Neutrophil (primary cell): ENCODE results near the gene MRGPRX1.
"Not testable (repeated sequence)": the region's sequence is repeated elsewhere in the genome, so short reads cannot be mapped to it uniquely, and the experiment has no call there.

Experiments
- H3K27ac ChIP-seq: fragments of 200-600 bp; sonication (generic); 2 replicates; pipeline ENCODE4 v1.5.1; 2016; ENCODE audit warnings: mild to moderate bottlenecking, moderate library complexity
- H3K27me3 ChIP-seq: fragments of 200-600 bp; sonication (generic); 2 replicates; pipeline ENCODE4 v1.6.0; 2016; ENCODE audit warnings: mild to moderate bottlenecking
- H3K36me3 ChIP-seq: fragments of 200-600 bp; sonication (generic); 2 replicates; pipeline ENCODE4 v1.5.1; 2017
- H3K4me1 ChIP-seq, 2 experiments: fragments of 200-600 bp in 1 of 2; sonication (generic) in 1 of 2; 1 replicate in 1 of 2; 2 replicates in 1 of 2; pipeline versions ENCODE4 v1.5.1 to v1.6.1; 2013 to 2016; ENCODE audit warnings: low read depth in 1 of 2, low read length in 1 of 2, mild to moderate bottlenecking in 1 of 2, moderate library complexity in 1 of 2; ENCODE audit not compliant: control insufficient read depth in 1 of 2, insufficient read depth in 1 of 2
- H3K4me3 ChIP-seq, 2 experiments: fragments of 200-600 bp in 1 of 2; sonication (generic) in 1 of 2; 1 replicate in 1 of 2; 2 replicates in 1 of 2; pipeline ENCODE4 v1.5.1; 2013 to 2016; ENCODE audit warnings: low read depth in 1 of 2, low read length in 1 of 2, mild to moderate bottlenecking in 1 of 2, moderate library complexity in 1 of 2
- H3K9me3 ChIP-seq: fragments of 200-600 bp; sonication (generic); 2 replicates; pipeline ENCODE4 v1.5.1; 2016
- CTCF ChIP-seq: fragments of 200-600 bp; sonication (generic); IDR thresholded peaks from 2 replicates; pipeline ENCODE4 v1.5.1; 2016; ENCODE audit warnings: antibody characterized with exemption

Gene MRGPRX1

GRCh38 chr11:18934195-18934814 lies 4.9 kb downstream of the MRGPRX1 start:
- no peak for TF ChIP-seq CTCF

GRCh38 chr11:18927550-18928322 lies 11.5 kb downstream of the MRGPRX1 start:
- Histone ChIP-seq H3K4me1 (no peaks in the 10 kb centered on the region), H3K36me3 (no peaks in the 10 kb centered on the region), H3K27ac (no peak overlapping the region), H3K4me3 (no peak overlapping the region), H3K9me3 (no peaks in the 10 kb centered on the region), H3K27me3 (no peaks in the 10 kb centered on the region)
- TF ChIP-seq CTCF = no peak

More at GRCh38 chr11:18934195-18934814, 4.9 kb downstream of the MRGPRX1 start:
- H3K4me1 ChIP-seq = no peaks in the 10 kb centered on the region
- H3K27me3 ChIP-seq = peaks cover 8% of the 10 kb centered on the region
- H3K4me3 ChIP-seq = no peak overlapping the region
- no peak overlapping the region for H3K27ac ChIP-seq
- H3K36me3 ChIP-seq = no peaks in the 10 kb centered on the region
- H3K9me3 ChIP-seq = no peaks in the 10 kb centered on the region

- H3K4me3 ChIP-seq = not testable (repeated sequence)
Measured at GRCh38 chr11:18925426-18925825, 13.8 kb downstream of the MRGPRX1 start.

GRCh38 chr11:18912883-18913282 lies 26.3 kb downstream of the MRGPRX1 start:
- TF ChIP-seq CTCF = no peak
- Histone ChIP-seq H3K27ac (no peak overlapping the region), H3K4me3 (no peak overlapping the region), H3K36me3 (no peaks in the 10 kb centered on the region), H3K27me3 (peaks cover 9% of the 10 kb centered on the region), H3K9me3 (no peaks in the 10 kb centered on the region), H3K4me1 (no peaks in the 10 kb centered on the region)

More at GRCh38 chr11:18925426-18925825, 13.8 kb downstream of the MRGPRX1 start:
- H3K9me3 ChIP-seq, H3K27ac ChIP-seq, H3K27me3 ChIP-seq, H3K4me1 ChIP-seq, H3K36me3 ChIP-seq: not testable (repeated sequence)

- Histone ChIP-seq H3K27me3 (peaks cover 9% of the 10 kb centered on the region), H3K4me1 (no peaks in the 10 kb centered on the region), H3K4me3 (no peak overlapping the region), H3K9me3 (no peaks in the 10 kb centered on the region), H3K36me3 (no peaks in the 10 kb centered on the region), H3K27ac (no peak overlapping the region)
- no peak for TF ChIP-seq CTCF
Measured at GRCh38 chr11:18907391-18907790, 31.8 kb downstream of the MRGPRX1 start.

GRCh38 chr11:18900637-18901036 lies 38.6 kb downstream of the MRGPRX1 start:
- H3K36me3 ChIP-seq, H3K27ac ChIP-seq, H3K9me3 ChIP-seq, H3K4me3 ChIP-seq, H3K4me1 ChIP-seq: not testable (repeated sequence)
- H3K27me3 ChIP-seq = peaks cover 16% of the 10 kb centered on the region

- H3K9me3 ChIP-seq, H3K27ac ChIP-seq, H3K36me3 ChIP-seq, H3K4me3 ChIP-seq, H3K4me1 ChIP-seq: not testable (repeated sequence)
- peaks cover 16% of the 10 kb centered on the region for H3K27me3 ChIP-seq
Measured at GRCh38 chr11:18900151-18900611, 39.0 kb downstream of the MRGPRX1 start.

- not testable (repeated sequence) for H3K27ac ChIP-seq, H3K4me3 ChIP-seq, H3K36me3 ChIP-seq, H3K9me3 ChIP-seq, H3K4me1 ChIP-seq, H3K27me3 ChIP-seq
Measured at GRCh38 chr11:18891712-18892111, 47.5 kb downstream of the MRGPRX1 start.
